Activated CD4-positive, alpha-beta T cell treated with anti-CD3 and anti-CD28 coated beads, Interleukin-2, amount 50 U/mL, for 24 hours (primary cell): ENCODE data around the gene ADD1.

Source experiments
- DNase-seq, 2 donors: peaks; one replicate each; pipeline ENCODE4 v3.0.0-alpha.2; 2020; ENCODE audit warnings: low read depth in 1 of 2, low spot score in 1 of 2

ADD1 gene, protein sequence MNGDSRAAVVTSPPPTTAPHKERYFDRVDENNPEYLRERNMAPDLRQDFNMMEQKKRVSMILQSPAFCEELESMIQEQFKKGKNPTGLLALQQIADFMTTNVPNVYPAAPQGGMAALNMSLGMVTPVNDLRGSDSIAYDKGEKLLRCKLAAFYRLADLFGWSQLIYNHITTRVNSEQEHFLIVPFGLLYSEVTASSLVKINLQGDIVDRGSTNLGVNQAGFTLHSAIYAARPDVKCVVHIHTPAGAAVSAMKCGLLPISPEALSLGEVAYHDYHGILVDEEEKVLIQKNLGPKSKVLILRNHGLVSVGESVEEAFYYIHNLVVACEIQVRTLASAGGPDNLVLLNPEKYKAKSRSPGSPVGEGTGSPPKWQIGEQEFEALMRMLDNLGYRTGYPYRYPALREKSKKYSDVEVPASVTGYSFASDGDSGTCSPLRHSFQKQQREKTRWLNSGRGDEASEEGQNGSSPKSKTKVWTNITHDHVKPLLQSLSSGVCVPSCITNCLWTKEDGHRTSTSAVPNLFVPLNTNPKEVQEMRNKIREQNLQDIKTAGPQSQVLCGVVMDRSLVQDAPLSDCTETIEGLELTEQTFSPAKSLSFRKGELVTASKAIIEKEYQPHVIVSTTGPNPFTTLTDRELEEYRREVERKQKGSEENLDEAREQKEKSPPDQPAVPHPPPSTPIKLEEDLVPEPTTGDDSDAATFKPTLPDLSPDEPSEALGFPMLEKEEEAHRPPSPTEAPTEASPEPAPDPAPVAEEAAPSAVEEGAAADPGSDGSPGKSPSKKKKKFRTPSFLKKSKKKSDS

DNA sequence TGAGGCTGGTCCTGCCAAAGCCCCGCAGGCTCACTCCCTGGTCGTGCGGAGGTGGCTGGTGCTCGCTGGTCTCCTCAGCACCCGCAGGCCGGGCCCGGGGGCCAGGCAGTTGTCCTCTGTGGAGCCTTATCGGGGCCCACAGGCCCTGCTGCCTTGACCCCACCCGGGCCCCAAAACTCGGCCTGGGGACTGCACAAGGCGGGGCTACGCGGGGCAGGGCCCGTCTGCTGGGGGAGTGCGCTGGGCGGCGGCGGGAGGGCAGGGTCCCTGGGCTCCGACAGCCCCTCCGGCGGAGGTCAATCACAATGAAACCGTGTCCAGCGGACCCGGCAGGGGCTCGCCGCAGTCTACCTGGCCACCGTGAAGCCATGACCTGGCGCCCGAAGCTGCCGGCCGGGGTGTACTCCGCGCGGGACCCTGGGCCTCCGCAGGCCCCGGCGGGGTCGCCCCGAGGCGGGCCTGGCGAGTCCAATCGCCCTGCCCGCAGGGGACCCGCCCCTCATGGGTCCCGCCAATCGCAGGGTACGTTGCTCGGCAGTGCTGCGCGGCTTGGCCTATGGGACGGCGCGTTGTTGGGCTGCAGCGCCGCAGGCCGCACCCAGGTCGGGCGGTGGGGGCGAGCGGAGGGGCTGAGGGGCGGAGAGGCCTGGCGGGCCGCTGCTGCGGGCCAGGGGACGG lies at the start of gene ADD1:
TSS of gene ADD1 (plus strand) at position 582 of the 678 bp plus-strand sequence. CDS start 32,072 bp downstream, outside the sequence.
- DNase-seq, result peak; percentile 89 to 100

DNA sequence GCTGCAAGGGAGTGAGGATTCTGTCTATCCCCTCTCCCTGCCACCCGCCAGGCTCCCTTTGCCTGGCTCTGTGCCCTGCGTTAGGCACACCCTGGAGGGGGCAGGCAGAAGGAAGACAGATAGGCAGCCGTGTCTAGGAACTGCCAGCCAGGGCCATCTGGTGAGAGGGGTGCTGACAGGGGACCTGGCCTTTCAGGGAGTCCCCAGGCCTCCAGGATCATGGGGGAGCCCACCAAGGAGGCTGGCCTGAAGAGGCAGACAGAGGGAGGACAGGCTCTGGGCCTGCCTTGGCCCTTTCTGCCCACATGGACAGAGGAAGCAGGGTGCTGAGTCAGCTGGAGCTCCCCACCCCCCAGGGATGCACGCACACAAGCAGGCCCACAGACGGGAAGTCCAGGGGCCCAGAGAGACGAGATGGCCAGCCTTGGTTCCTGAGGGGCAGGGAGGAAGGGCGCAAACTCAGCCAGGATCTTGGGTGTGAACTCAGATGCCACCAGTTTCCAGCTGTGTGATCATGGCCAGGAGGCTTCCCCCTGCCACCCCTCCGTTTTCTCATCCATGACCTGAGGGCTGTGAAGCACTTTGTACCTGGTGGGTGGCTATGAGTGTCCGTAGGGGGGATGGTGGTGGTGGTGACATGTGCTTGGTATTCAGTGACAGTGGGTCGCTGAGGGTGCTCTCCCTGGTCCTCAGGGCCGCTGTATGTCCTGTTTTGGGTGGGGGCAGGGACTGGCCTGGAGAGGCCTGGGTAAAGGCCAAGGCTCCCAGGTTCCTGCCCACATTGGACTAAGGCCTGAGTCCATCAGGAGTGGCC lies 49.0 kb upstream of the ADD1 start:
- DNase-seq, result no peak

DNA sequence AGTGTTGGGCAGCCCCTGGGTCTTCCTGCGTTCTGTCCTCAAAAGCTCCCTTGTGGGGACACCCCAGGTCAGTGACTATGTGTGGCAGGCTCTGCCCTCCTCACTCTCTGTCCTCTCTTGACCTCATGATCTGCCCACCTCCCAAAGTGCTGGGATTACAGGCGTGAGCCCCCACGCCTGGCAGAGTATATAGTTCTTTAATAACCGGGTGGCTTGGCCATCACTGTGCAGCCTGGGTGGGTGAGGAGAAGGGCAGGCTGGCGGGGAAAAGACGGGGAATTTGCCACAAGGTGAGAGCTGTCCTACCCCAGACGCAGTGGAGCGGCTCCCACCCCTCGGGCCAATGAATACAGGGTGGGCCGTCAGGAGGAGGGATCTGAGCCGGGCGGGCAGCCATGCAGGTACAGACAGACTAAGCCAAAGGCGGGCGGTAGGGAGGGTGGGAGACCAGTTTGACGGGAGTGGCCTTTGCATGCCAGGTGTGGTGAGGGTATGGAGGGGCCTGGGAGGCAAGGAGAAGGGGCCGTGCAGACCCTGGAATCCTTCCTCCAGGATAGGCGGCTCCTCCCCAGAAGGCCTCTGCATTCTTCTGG lies 48.2 kb upstream of the ADD1 start:
- no peak for DNase-seq

DNA sequence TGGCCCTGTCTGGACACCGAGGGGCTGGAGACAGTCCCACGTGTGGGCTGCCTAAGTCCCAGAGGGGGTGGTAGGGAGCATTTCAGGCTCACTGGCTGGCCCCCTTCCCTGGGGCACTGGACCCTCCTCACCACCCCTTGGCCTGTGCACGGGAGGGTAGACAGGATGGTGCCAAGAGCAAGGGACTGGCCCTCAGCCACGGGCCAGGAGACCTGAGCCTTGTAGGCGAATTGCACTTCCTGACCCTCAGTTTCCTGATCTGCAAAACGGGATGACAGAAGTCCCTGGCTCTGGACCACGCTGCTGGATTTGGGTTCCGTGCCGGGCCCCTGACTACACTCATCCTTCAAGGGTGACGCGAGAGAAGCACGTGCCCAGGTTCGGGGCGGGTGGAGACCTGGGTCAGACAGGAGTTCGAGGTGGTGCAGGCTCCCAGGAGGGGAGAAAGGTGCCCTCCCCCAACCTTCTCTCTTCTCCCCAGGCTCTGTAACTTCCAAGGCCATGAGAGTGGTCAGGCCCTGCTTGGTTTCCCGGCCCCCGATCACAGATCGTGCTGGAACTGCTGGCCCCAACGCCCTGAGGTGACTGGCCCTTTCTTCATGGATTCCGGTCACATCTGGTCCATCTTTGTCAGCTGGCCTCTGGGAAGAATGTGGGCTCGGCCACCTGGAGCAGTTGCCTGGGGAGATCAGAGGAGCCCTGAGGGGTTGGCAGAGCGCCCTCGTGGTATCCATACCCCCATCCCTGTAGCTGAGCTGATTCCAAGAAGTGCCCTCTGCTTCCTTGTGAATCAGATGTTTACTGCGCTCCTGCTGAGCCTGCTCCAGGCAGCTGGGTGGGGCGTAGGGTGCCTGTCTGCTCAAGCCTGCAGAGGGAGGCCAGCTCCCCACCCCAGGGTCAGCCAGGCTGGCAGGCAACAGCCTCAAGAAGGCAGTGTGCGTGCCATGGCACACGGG lies 47.5 kb upstream of the ADD1 start:
- no peak for DNase-seq

DNA sequence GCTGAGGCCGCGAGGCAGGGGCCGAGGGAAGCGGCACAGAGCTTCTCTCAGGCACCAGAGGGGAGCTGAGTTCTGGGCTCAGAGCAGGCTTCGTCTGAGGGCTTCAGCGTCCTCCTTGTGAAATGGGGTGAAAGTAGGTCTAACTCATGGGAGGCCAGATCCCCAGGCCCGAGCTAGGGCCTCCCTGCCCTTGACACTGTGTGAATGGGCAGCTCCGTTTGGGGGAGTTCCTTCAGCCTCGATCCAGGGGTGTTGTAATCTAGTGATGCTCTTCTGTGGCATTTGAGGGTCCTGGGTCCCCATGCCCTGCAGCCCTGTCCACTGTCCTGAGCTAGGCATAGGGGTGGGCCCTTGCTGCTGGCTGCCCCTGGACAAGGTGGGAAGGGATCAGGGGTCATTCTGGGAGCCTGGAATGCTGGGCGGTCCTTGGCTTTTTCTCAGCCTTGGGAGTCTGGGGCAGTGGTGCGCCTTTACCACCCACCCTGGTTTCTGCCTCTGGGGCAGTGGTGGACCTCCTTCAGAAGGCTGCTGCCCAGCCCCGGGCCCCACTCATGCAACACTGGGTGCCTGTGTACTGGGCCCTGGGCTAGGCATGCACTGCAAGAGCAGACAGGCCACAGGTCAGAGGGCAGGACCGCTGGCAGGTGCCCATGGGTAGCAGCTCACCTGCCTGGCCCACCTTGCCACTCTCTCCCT lies 46.6 kb upstream of the ADD1 start:
- DNase-seq, result no peak

DNA sequence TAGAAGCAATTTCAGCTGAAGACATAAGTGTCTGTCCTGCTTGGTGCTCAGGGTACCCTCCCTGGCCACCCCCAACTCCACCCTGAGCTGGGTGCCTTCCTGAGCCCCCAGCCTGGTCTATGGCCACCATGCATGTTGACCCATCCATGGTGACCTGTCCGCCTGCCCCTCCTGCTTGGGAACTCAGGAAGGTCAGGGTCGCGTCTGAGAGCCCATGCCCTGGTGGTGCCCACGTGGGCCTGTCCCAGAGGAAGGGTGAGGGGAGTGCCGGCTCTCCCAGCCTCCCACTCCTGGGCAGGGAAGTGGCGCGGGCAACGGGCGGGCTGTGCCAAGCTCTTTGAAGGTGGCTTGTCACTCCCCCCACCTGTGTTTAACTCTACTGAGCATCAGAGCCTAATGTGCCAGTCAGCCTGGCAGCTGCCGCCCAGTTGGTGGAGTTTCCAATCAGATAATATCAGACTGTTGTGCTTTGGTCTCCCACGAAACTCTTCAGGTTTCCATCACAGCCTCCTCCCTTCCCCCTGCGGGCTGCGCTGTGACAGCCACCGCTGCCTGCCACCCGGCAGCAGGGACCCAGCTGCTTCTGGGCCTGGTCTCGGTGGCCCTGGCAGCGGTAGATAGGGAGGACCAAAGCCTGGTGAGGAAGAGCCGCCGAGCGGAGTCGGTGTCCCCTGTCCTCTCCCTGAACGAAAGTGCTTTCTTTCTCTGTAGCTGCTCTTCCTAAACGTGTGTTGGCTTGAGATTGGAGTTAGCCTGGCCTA lies 45.9 kb upstream of the ADD1 start:
- no peak for DNase-seq

DNA sequence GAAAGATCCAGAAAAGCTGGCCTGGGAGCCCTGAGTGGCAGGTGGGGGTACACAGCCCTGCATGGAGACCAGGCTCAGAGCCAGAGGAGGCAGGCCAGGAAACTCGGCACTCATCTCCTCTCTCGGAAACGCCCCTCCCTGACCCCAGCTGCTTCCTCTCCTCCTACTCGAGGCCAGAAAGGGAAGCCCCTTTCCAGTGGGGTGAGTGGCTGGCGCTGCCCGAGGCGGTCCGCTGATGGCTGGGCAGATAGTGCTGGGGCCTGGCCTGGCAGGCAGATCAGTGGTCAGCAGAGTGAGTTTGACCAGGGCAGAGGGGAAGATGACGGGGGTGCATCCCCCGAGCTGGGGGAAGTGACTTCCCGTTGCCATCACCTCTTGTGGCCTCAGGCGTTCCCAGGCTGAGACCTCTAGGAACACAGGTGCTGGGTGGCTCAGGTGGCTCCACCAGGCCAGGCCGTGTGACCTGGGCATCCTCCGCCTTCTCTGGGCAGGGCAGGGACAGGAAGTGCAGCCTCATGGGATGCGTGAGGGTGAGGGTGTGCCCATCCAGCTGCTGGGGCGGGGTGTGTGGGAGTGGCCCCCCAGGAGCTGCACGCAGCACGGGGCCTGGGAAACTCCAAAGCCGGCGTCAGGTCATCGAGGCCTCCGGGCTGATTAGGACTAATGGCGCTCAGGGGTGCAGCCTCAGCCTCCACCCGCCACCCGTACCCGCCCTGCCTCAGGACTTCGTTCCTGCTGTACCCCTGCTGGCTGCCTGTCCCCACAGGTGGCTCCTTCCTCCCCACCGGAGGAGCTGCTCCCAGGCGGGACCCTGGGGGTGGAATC lies 45.0 kb upstream of the ADD1 start:
- no peak for DNase-seq

DNA sequence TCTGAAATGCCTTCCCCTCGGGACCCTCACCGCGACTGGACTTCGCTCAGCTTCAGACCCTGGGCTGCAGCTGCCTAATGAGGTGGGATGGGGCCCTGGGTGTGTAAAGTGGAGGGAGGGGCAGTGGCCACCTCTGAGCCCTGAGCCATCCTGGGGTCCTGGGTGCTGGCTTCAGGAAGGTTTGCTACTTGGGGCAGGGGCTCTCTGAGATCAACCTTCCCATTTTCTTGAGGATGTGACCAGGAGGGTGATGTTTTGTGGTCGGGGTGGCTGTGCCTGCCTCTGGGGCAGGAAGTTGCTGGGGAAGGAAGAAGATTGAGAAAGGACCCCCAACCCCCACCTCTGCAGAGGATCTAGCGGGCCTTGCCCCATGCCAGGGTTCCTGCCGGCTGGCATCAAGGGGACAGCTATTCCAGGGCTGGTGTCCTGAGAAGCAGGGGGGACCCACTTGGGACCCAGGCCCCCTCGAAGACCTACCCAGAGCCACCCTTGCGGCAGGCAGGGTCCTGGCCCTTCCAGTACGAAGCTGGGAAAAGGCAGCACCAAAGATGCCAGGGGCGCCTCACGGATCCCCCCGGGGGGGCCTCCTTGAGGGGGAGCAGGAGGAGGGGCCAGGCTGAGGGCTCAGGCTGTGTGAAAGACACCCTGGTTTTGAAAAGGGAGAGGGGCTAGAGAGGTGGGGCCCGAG lies 44.3 kb upstream of the ADD1 start:
- DNase-seq, result no peak

DNA sequence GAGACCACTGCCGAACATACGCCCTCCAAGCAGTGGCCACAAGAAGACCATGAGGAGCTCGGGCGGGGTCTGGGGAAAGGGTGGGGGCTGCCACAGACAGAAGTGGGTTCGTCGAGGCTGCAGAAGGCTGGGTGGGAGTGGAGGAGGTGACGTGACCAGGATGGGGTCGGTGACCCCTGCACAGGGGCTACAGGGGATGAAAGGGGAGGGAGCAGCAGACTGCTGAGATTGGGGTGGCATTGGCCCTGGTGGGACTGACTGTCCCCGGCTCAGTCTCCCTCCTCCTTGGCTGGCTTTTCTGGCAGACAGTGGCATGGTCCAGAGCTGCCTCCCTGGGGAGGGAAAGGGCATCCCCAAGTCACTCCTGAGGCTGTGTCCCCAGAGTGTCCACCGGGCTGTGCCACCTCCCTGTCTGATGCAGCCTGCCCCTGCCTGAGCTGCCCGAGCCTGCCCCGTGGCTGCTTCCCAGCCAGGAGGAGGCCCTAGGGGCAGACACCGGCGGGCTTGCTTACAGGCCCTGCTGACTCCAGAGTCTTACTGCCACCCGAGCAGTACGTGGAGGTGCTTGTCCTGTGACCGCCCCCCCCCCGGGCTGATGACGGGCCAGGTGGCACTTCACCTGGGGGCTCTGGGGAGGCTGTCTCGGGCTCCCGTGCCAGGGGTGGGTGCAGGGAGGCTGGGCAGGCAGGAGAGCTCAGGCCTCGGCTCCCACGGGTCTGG lies 43.5 kb upstream of the ADD1 start:
- DNase-seq, result no peak

DNA sequence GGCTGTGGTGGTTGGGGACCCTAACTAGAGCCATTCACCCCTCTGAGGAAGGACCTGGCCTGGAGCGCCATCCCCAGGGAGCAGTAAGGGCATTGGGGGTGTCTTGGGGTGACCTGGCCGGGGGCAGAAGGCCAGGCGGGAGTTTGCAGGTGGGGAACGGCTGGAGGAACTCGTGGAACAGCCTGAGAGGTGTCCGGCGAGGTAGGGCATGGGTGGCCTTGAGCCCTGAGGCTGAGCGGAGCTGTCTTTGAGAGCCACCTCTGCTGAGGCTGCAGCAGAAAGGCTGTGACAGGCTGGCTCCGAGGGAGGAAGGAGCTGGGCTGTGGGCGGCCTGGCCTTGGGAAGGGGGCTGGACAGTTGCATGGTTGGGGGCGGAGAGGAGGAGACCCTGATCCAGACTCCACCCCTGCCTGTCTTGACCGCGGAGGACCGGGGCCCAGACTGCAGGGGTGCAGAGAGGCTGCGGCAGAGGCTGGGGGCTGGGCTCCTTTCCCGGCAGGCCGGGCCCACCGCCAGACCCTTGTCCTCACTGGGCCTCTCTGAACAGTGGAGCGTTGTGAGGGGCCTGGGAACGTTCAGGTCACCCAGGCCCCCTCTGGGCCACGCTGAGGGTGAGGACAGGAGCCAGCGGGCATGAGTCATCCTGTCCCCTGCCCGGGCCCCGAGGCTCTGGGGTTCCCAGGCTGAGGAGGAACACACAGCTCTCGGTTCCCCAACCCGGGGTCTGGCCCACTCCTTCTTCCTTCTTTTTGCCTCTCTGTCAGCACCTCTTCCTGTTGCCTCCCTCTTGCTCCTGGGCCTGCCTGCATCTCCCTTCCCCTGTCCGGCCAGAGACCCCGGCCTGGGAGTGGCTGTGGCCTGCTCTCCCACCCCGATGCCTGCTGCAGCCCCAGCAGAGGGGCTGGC lies 42.7 kb upstream of the ADD1 start:
- DNase-seq, result no peak

DNA sequence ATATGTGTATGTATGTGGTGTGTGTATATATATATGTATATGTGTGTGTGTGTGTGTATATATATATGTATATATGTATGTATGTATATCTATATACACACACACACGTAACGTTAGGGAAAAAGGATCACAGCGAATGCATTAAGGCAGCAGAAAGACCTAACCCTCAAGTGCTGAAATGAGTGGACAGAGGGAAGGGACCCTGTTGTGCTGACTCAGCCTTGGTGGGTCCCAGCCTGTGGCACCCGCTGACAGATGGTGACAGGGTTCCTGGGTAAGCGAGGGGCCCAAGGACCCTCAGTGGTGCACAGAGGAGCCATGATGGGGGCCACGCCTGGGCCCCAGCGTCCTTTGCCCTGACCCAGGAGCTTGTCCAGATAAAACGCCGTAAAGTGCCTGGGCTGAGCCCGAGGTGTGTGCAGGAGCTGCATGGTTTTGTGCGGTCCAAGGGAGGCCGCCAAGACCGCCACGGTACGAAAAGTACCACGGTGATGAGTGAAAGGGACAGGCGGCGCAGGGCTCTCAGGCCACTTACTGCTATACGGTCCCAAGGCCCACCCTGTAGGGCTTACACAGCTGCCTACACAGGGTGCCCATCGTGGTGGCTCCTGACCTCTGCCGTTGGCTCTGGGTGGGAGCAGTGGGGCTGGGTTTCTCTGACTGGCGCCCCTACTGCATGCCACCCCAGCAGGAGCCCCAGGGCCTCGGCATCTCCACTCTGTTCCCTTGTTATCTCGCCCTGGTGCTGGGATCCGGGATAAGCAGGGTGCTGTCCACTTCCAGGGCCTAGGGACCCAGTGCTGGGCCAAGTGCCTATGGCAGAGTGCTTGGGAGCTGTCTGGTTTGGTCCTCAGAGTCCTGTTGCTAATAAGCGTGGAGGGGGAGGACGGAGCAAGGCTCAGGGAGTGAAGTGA lies 40.8 kb upstream of the ADD1 start:
- DNase-seq, result no peak

DNA sequence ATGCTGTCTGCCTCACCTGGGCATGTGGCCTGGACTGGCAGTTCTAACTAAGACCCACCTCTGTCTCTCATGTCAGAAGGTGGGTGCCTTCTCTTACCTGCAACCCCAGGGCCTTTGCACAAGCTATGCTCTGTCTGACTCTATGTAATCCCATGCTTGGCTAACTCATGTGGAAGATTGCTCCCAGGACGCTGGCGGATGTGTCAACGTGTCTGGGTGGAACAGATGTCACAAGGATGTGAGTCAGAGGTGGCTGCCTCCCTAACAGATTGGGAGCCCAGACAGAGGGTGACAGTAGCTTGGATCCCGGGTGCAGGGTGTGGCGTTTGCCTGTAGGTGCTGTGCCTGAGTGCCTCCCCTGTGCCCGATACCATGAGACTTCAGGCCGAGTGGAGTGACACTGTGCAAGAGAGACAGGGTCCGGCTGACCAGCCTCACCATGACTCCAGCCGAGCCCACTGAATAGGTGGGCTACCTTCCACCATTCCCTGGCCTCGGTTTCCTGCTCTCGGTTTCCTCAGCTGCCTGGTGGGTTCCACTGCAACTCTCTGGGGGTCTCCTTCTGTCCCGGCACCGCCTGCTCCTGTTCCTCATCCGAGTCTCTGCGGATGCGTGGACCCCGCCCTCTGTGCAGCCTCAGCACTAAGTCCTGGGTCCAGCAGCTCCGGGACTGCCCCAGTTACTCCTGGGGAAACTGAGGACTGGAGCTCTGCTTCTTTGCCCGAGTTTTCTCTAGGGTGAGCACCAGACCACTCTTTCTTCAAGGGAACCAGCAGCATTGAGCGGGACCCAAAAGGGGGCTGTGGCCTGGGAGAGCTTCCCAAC lies 39.8 kb upstream of the ADD1 start:
- DNase-seq, result no peak

DNA sequence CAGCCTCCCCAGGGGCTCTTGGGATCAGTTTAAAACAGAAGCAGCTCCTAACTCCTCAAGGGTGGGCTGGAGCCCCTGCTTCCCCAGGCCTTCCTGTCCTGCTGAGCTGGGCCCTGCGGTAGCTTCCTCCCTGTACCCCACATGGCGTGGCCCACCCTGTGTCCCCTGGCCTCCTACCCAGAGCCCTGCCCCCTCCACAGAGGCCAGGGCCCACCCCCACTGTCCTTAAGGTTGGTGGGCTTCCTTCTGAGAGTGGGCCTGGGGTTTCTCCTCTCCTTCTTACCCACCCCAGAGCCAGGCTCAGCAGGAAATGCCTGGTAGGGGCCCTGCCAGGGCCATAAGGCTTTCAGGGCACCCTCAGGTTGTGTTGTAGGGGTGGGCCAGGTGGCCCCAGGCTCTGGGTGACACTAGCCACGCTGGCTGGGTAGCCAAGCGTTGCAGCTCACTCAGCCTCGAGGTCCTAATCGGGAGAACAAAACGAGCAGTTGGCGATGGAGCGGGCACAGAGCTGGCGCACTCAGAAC lies 39.1 kb upstream of the ADD1 start:
- no peak for DNase-seq
